Right lobe of liver (tissue), 4 donors: ENCODE measurements around the gene RGS13.

ENCODE experiments used
- CTCF ChIP-seq, 4 donors: fragments of 200-600 bp in 3 of 4; fragments of 450-650 bp in 1 of 4; IDR thresholded peaks; one replicate each; pipeline versions ENCODE4 v1.5.1 to v1.8.0; 2016 to 2022; ENCODE audit warnings: antibody characterized with exemption in 4 of 4, mild to moderate bottlenecking in 2 of 4
- POLR2A ChIP-seq: fragments of 450-650 bp; IDR thresholded peaks from one replicate; pipeline ENCODE4 v1.6.1; 2017; ENCODE audit warnings: antibody characterized with exemption, mild to moderate bottlenecking
- donor health status: DM: no; HTN: no; CAD: no.
- donor health status: DM: no; HTN: no; CAD: no.
- donor health status: DM: no; HTN: yes; CAD: no.

- TF ChIP-seq CTCF (IDR thresholded peaks at IDR 0.05) (no peak), POLR2A (no peak)
These were observed 24.7 kb downstream of the RGS13 start for GRCh38 chr1:192660613-192661012.
